DMS114 treated with DMSO at 0.1 percent for 48 hours (cell line): Measurements from ENCODE around the gene PLD6.
A peak's percentile ranks its signal among the peaks of the same experiment; 100 is the strongest.
"Not testable (repeated sequence)": the region's sequence is repeated elsewhere in the genome, so short reads cannot be mapped to it uniquely, and the experiment has no call there.

Source experiments
- DNase-seq: peaks from one replicate; lab custom pipeline; 2025; ENCODE audit not compliant: unreplicated experiment; lab: John Stamatoyannopoulos, UW

Gene PLD6

GRCh38 chr17:17206124-17206912 is at the start of gene PLD6:
Gene PLD6, minus strand, starts transcription at chr17:17206333. Its CDS starts 47 bp downstream, at chr17:17206286.
- no peak for DNase-seq

- not testable (repeated sequence) for DNase-seq
Observed at GRCh38 chr17:17255689-17256088, 49.6 kb upstream of the PLD6 start.

- no peak for DNase-seq
Observed at GRCh38 chr17:17254036-17254435, 47.9 kb upstream of the PLD6 start.

- no peak for DNase-seq
Observed at GRCh38 chr17:17253406-17253805, 47.3 kb upstream of the PLD6 start.

- DNase-seq: no peak
Observed at GRCh38 chr17:17252149-17252661, 46.1 kb upstream of the PLD6 start.

GRCh38 chr17:17246879-17247278 is 40.7 kb upstream of the PLD6 start:
- no peak for DNase-seq

GRCh38 chr17:17243163-17243562 is 37.0 kb upstream of the PLD6 start:
- no peak for DNase-seq

GRCh38 chr17:17242246-17242645 is 36.1 kb upstream of the PLD6 start:
- DNase-seq: no peak

- no peak for DNase-seq
Observed at GRCh38 chr17:17241656-17242055, 35.5 kb upstream of the PLD6 start.

- DNase-seq: no peak
Observed at GRCh38 chr17:17239832-17240231, 33.7 kb upstream of the PLD6 start.

GRCh38 chr17:17237026-17237799 is 31.1 kb upstream of the PLD6 start, which contains the start of gene FLCN:
Gene FLCN, minus strand, starts transcription at chr17:17237168. Its CDS starts 9,031 bp downstream, at chr17:17228137.
- peak; percentile 16 for DNase-seq

GRCh38 chr17:17236295-17237025 is 30.3 kb upstream of the PLD6 start:
- no peak for DNase-seq

- no peak for DNase-seq
Observed at GRCh38 chr17:17235212-17236174, 29.4 kb upstream of the PLD6 start.

- no peak for DNase-seq
Observed at GRCh38 chr17:17232303-17232621, 26.1 kb upstream of the PLD6 start.

GRCh38 chr17:17231621-17232302 is 25.6 kb upstream of the PLD6 start:
- DNase-seq: no peak

- DNase-seq: no peak
Observed at GRCh38 chr17:17229416-17230384, 23.6 kb upstream of the PLD6 start.

GRCh38 chr17:17228521-17229279 is 22.6 kb upstream of the PLD6 start:
- DNase-seq: no peak
